ENCODE results near the gene GNB1L.

The GNB1L gene

DNA sequence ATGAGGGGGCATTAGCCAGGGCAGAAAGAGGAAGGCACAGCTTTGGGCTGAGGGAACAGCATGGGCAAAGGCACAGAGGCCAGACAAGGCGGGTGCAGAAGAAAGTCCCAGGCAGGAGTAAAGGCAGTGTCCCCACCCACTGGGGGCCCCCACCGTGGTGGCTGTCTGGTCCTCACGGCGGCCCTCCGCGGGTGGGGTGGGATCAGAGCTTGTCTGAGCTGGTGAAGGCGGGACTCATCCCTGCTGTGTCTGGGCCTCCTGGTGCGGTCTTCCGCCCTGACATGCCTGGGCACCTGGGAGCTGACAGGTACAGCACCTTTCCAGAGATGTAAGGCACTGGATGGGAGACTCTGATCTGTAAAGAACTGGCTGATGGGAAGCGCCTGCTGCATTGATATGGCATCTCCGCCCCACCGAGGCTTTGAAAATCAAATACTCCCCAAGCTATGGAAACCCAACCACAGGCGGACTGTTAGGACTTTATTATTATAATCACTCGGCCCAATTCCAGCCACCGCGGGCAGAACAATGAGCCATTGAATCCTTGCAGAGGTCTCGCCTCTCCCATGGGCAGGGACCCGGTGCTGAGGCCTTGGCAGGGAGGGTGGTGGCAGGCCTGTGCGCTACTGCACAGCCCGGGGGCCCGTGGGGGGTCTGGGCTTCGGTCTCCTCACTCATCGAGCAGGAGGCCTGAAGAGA is 14.2 kb upstream of the GNB1L start:
- no peak overlapping the region for H3K9ac ChIP-seq (ENCODE audit: low read length in 2 of 2)
- no peaks in the 10 kb centered on the region for H3K9me3 ChIP-seq (ENCODE audit: control insufficient read depth in 2 of 2, low read length in 2 of 2)
- H3K27ac ChIP-seq (ENCODE audit: low read length): no peak overlapping the region
- no peaks in the 10 kb centered on the region for H3K4me1 ChIP-seq (ENCODE audit: control insufficient read depth, insufficient read depth, low read length)
- H3K4me3 ChIP-seq (ENCODE audit: low read length in 2 of 2): no peak overlapping the region
- H3K36me3 ChIP-seq (ENCODE audit: control insufficient read depth in 2 of 2, insufficient read depth in 2 of 2, low read length in 2 of 2): no peaks in the 10 kb centered on the region
- H3K27me3 ChIP-seq (ENCODE audit: control insufficient read depth in 1 of 2, insufficient read depth in 2 of 2, low read length in 2 of 2): no peaks in the 10 kb centered on the region

DNA sequence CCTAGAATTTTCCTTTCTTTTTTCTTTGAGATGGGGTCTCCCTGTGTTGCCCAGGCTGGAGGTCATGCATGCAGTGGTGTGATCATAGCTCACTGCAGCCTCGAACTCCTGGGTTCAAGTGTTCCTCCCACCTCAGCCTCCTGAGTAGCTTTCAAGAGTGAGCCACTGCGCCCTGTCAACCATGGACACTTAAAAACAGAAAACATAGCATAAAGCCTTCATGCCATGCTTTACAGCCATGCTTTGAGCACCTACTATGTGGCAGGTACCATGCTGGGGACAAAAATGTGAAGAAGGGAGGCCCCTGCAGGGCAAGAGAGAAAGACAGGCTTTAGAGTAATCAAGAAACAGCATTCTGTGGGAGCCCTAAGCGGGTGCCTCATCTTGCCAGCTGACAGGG is 13.7 kb upstream of the GNB1L start:
- Histone ChIP-seq H3K27ac (ENCODE audit: low read length) (no peak overlapping the region), H3K9ac (ENCODE audit: low read length in 2 of 2) (no peak overlapping the region), H3K4me1 (ENCODE audit: control insufficient read depth, insufficient read depth, low read length) (no peaks in the 10 kb centered on the region)

DNA sequence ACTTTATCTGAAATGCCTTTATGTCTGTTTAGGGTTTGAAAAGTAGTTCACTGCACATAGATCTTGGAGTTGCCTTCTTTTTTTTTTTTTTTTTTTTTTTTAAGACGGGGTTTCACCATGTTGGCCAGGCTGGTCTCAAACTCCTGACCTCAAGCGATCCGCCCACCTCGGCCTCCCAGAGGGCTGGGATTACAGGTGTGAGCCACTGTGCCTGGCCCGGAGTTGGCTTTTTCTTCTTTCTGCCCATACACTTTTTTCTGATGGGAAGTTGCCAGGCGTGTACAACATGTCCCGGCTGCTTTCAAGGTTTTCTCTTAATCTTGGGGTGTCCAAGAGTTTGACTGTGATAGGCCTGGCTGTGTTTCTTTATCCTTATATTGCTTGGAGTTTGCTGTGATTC is 12.9 kb upstream of the GNB1L start:
- Histone ChIP-seq H3K4me3 (ENCODE audit: low read length in 2 of 2) (no peak overlapping the region), H3K4me1 (ENCODE audit: control insufficient read depth, insufficient read depth, low read length) (no peaks in the 10 kb centered on the region), H3K9ac (ENCODE audit: low read length in 2 of 2) (no peak overlapping the region), H3K9me3 (ENCODE audit: control insufficient read depth in 2 of 2, low read length in 2 of 2) (no peaks in the 10 kb centered on the region), H3K27me3 (ENCODE audit: control insufficient read depth in 1 of 2, insufficient read depth in 2 of 2, low read length in 2 of 2) (no peaks in the 10 kb centered on the region), H3K36me3 (ENCODE audit: control insufficient read depth in 2 of 2, insufficient read depth in 2 of 2, low read length in 2 of 2) (no peaks in the 10 kb centered on the region), H3K27ac (ENCODE audit: low read length) (no peak overlapping the region)

More for the DNA sequence above, 13.7 kb upstream of the GNB1L start:
- no peaks in the 10 kb centered on the region for H3K27me3 ChIP-seq (ENCODE audit: control insufficient read depth in 1 of 2, insufficient read depth in 2 of 2, low read length in 2 of 2)
- H3K9me3 ChIP-seq (ENCODE audit: control insufficient read depth in 2 of 2, low read length in 2 of 2): no peaks in the 10 kb centered on the region
- H3K4me3 ChIP-seq (ENCODE audit: low read length in 2 of 2): no peak overlapping the region
- H3K36me3 ChIP-seq (ENCODE audit: control insufficient read depth in 2 of 2, insufficient read depth in 2 of 2, low read length in 2 of 2): no peaks in the 10 kb centered on the region

DNA sequence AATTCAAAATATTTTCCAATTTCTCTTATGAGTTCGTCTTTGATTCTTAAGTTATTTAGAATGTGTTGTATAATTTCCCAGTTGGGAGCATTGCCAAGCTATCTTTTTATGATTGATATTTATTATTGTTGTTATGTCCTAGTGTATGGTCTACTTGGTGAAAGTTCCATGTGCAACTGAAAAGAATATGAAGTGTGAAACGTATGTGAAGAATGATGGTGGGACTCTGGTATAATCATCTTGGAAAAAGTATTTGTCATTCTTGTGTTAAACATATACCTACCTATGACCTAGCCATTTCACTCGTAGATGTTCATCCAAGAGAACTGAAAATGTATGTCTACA is 12.0 kb upstream of the GNB1L start:
- H3K4me1 ChIP-seq (ENCODE audit: control insufficient read depth, insufficient read depth, low read length): no peaks in the 10 kb centered on the region
- H3K9ac ChIP-seq (ENCODE audit: low read length in 2 of 2): no peak overlapping the region
- no peak overlapping the region for H3K27ac ChIP-seq (ENCODE audit: low read length)
- H3K27me3 ChIP-seq (ENCODE audit: control insufficient read depth in 1 of 2, insufficient read depth in 2 of 2, low read length in 2 of 2): no peaks in the 10 kb centered on the region
- no peaks in the 10 kb centered on the region for H3K9me3 ChIP-seq (ENCODE audit: control insufficient read depth in 2 of 2, low read length in 2 of 2)
- H3K36me3 ChIP-seq (ENCODE audit: control insufficient read depth in 2 of 2, insufficient read depth in 2 of 2, low read length in 2 of 2): no peaks in the 10 kb centered on the region
- H3K4me3 ChIP-seq (ENCODE audit: low read length in 2 of 2): no peak overlapping the region

DNA sequence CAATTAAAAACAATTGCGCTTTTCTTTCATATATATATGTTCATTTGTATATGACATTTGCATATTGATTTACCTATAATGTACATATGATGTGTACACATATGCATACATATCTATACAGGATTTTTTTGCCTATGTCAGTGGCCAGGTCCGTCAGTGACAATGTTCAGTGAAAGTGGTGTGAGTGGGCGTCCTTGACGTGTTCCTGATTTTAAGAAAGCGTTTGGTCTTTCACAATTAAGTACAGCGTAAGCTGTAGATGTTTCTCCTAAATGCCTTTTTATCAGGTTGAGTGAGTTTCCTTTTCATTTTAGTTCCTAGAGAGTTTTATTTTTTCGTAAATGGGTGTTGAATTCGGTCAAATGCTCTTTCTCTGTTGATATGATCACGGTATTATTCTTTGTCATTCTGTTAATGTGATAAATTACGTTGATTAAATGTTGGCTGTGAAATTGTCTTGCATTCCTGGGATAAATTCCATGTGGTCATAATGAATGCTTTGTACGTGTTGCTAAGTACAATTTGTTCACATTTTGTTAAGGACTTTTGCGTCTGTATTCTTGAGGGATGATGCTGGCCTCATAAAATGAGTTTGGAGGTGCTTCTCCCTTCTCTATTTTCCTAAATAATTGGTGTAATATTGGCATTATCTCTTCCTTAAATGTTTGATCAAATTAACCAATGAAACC is 10.6 kb upstream of the GNB1L start:
- Histone ChIP-seq H3K4me3 (ENCODE audit: low read length in 2 of 2) (no peak overlapping the region), H3K9me3 (ENCODE audit: control insufficient read depth in 2 of 2, low read length in 2 of 2) (no peaks in the 10 kb centered on the region), H3K36me3 (ENCODE audit: control insufficient read depth in 2 of 2, insufficient read depth in 2 of 2, low read length in 2 of 2) (no peaks in the 10 kb centered on the region), H3K4me1 (ENCODE audit: control insufficient read depth, insufficient read depth, low read length) (no peaks in the 10 kb centered on the region), H3K9ac (ENCODE audit: low read length in 2 of 2) (no peak overlapping the region), H3K27me3 (ENCODE audit: control insufficient read depth in 1 of 2, insufficient read depth in 2 of 2, low read length in 2 of 2) (no peaks in the 10 kb centered on the region), H3K27ac (ENCODE audit: low read length) (no peak overlapping the region)

DNA sequence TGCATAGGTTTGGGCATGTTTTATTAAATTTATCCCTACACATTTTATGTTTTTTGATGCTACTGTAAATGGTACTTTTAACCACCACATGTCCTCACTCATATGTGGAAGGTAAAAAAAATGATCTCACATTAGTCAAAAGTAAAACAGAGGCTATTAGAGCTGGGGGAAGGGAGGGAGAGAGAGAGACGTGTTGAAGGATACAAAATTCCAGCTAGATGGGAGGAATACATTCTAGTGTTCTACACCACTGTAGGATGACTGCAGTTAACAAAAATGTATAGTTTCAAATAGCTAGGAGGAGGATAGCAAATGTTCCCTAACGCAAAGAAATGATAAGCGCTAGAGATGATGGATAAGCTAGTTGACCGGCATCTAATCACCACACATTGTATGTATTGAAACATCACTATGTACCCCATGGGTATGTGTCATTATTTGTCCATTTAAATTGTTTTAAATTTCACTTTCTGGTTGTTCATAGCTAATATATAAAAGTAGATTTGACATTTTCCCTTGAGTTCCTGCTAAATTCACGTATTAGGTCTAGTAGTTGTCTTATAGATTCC is 9.9 kb upstream of the GNB1L start:
- H3K27ac ChIP-seq (ENCODE audit: low read length): no peak overlapping the region
- no peaks in the 10 kb centered on the region for H3K36me3 ChIP-seq (ENCODE audit: control insufficient read depth in 2 of 2, insufficient read depth in 2 of 2, low read length in 2 of 2)
- H3K9ac ChIP-seq (ENCODE audit: low read length in 2 of 2): no peak overlapping the region
- no peak overlapping the region for H3K4me3 ChIP-seq (ENCODE audit: low read length in 2 of 2)
- no peaks in the 10 kb centered on the region for H3K9me3 ChIP-seq (ENCODE audit: control insufficient read depth in 2 of 2, low read length in 2 of 2)
- H3K27me3 ChIP-seq (ENCODE audit: control insufficient read depth in 1 of 2, insufficient read depth in 2 of 2, low read length in 2 of 2): no peaks in the 10 kb centered on the region
- no peaks in the 10 kb centered on the region for H3K4me1 ChIP-seq (ENCODE audit: control insufficient read depth, insufficient read depth, low read length)

DNA sequence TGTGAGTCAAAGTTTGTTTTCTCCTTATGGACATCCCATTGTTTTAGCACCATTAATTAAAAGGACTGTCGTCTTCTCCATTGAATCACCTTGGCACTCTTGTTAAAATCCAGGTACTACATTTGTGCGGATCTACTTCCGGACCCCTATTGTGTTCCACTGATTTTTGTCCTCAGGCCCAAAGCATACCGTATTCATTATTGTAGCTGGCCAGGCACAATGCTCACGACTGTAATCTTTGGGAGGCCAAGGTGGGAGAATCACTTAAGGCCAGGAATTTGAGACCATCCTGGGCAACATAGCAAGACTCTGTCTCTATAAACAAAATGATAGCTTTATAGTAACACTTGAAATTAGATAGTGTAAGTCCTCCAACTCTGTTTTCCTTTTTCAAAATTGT is 8.9 kb upstream of the GNB1L start:
- Histone ChIP-seq H3K9ac (ENCODE audit: low read length in 2 of 2) (no peak overlapping the region), H3K9me3 (ENCODE audit: control insufficient read depth in 2 of 2, low read length in 2 of 2) (no peaks in the 10 kb centered on the region), H3K4me3 (ENCODE audit: low read length in 2 of 2) (no peak overlapping the region), H3K4me1 (ENCODE audit: control insufficient read depth, insufficient read depth, low read length) (no peaks in the 10 kb centered on the region), H3K27ac (ENCODE audit: low read length) (no peak overlapping the region), H3K36me3 (ENCODE audit: control insufficient read depth in 2 of 2, insufficient read depth in 2 of 2, low read length in 2 of 2) (no peaks in the 10 kb centered on the region), H3K27me3 (ENCODE audit: control insufficient read depth in 1 of 2, insufficient read depth in 2 of 2, low read length in 2 of 2) (no peaks in the 10 kb centered on the region)

DNA sequence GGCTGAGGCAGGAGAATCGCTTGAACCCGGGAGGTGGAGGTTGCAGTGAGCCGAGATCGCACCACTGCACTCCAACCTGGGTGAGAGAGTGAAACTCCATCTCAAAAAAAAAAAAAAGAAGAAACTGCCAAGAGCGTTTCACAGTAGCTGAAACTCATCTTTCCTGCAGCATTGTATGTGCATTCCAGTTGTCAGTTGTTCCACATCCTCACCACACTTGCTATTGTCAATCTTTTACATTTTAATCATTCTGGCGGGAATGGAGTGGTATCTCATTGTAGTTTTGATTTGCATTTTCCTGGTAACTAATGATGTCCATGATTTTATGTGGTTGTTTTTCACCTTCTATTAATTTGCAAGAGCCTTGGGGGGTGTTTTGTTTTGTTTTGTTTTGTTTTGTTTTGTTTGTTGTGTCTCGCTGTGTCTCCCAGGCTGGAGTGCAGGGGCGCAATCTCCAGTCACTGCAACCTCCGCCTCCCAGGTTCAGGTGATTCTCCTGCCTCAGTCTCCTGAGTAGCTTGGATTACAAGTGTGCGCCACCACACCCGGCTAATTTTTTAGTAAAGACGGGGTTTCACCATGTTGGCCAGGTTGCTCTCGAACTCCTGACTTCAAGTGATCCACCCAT is 8.1 kb upstream of the GNB1L start:
- Histone ChIP-seq H3K9me3 (ENCODE audit: control insufficient read depth in 2 of 2, low read length in 2 of 2) (no peaks in the 10 kb centered on the region), H3K4me1 (ENCODE audit: control insufficient read depth, insufficient read depth, low read length) (no peaks in the 10 kb centered on the region), H3K4me3 (ENCODE audit: low read length in 2 of 2) (no peak overlapping the region), H3K9ac (ENCODE audit: low read length in 2 of 2) (no peak overlapping the region), H3K36me3 (ENCODE audit: control insufficient read depth in 2 of 2, insufficient read depth in 2 of 2, low read length in 2 of 2) (no peaks in the 10 kb centered on the region), H3K27me3 (ENCODE audit: control insufficient read depth in 1 of 2, insufficient read depth in 2 of 2, low read length in 2 of 2) (no peaks in the 10 kb centered on the region), H3K27ac (ENCODE audit: low read length) (no peak overlapping the region)

DNA sequence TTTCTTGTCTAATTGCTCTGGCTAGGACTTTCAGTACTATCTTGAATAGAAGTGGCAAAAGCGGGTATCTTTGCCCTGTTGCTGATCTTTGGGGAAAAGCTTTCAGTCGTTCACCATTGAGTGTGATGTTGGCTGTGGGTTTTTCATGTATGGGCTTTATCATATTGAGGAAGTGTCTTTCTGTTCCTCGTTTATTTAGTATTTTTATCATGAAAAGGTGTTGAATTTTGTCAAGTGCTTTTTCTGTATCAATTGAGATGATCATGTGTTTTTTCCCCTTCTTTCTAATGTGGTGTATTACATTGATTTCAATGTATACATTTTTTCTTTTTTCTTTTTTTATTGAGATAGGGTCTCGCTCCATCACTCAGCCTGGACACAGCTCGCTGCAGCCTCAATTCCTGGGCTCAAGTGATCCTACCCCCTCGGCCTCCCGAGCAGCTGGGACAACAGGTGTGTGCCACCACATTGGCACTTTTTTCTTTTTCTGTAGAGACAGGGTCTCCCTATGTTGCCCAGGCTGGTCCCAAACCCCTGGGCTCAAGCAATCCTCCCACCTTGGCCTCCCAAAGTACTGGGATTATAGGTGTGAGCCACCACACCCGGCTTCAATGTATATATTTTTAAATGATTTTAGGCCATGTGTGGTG is 5.3 kb upstream of the GNB1L start:
- H3K27me3 ChIP-seq (ENCODE audit: control insufficient read depth in 1 of 2, insufficient read depth in 2 of 2, low read length in 2 of 2): no peaks in the 10 kb centered on the region
- H3K4me3 ChIP-seq (ENCODE audit: low read length in 2 of 2): no peak overlapping the region

DNA sequence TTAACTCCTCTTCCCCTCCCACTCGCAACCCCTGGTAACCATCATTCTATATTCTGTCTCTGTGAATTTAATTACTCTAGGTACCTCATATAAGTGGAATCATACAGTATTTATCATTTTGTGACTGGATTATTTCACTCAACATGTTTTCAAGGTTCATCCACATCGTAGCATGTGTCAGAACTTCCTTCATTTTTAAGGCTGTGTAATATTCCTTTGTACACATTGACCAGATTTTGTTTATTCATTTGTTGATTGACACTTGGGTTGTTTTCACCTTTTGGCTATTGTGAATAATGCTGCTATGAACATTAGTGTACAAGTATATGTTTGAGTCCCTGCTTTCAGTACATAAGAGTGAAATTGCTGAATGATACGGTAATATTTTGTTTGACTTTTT is 2.7 kb upstream of the GNB1L start:
- Histone ChIP-seq H3K4me3 (ENCODE audit: low read length in 2 of 2) (no peak overlapping the region), H3K4me1 (ENCODE audit: control insufficient read depth, insufficient read depth, low read length) (peaks cover 31% of the 10 kb centered on the region), H3K9ac (ENCODE audit: low read length in 2 of 2) (no peak overlapping the region), H3K36me3 (ENCODE audit: control insufficient read depth in 2 of 2, insufficient read depth in 2 of 2, low read length in 2 of 2) (no peaks in the 10 kb centered on the region), H3K27ac (ENCODE audit: low read length) (no peak overlapping the region), H3K27me3 (ENCODE audit: control insufficient read depth in 1 of 2, insufficient read depth in 2 of 2, low read length in 2 of 2) (no peaks in the 10 kb centered on the region), H3K9me3 (ENCODE audit: control insufficient read depth in 2 of 2, low read length in 2 of 2) (no peaks in the 10 kb centered on the region)

More for the DNA sequence above, 5.3 kb upstream of the GNB1L start:
- Histone ChIP-seq H3K4me1 (ENCODE audit: control insufficient read depth, insufficient read depth, low read length) (peaks cover 14% of the 10 kb centered on the region), H3K9ac (ENCODE audit: low read length in 2 of 2) (no peak overlapping the region), H3K27ac (ENCODE audit: low read length) (no peak overlapping the region), H3K9me3 (ENCODE audit: control insufficient read depth in 2 of 2, low read length in 2 of 2) (no peaks in the 10 kb centered on the region), H3K36me3 (ENCODE audit: control insufficient read depth in 2 of 2, insufficient read depth in 2 of 2, low read length in 2 of 2) (no peaks in the 10 kb centered on the region)

Data from stomach smooth muscle (tissue), 2 donors.